ENCODE data around the gene GSTM4.

GRCh38 chr1:109659145-109659544 lies 3.2 kb downstream of the GSTM4 start:
- TF ChIP-seq POLR2AphosphoS5 (IDR thresholded peaks at IDR 0.05; ENCODE audit: low read depth, low read length) = no peak
- no peak for TF ChIP-seq ASH2L (IDR thresholded peaks at IDR 0.05; ENCODE audit: low read length)
- TF ChIP-seq RFX5 (IDR thresholded peaks at IDR 0.05; ENCODE audit: borderline replicate concordance, low read depth, low read length) = no peak
- TF ChIP-seq PHF8 (conservative IDR thresholded peaks at IDR 0.05; ENCODE audit: low read depth, low read length) = no peak
- TF ChIP-seq CEBPB (IDR thresholded peaks at IDR 0.05; ENCODE audit: low read depth, low read length) = no peak
- TF ChIP-seq ZNF274 (IDR thresholded peaks at IDR 0.05; ENCODE audit: borderline replicate concordance, extremely low read depth, low read length) = no peak
- TF ChIP-seq EGR1 (IDR thresholded peaks at IDR 0.05; ENCODE audit: borderline replicate concordance, low read depth, low read length) = no peak
- TF ChIP-seq USF2 (IDR thresholded peaks at IDR 0.05; ENCODE audit: low read length) = no peak
